Hepatocyte (in vitro differentiated cells): ENCODE data around the gene RAB27A. TPM values are rescaled to one million over a fixed set of nuclear protein-coding genes. Genes with fewer than 3 reads are reported as not detected.

Experiments
- DNase-seq: peaks from one replicate; pipeline ENCODE4 v3.0.0-alpha.2; 2016; ENCODE audit warnings: low spot score
- H2AFZ ChIP-seq: fragments of 200-600 bp; sonication (generic); 2 replicates; pipeline ENCODE4 v1.6.0; 2016; ENCODE audit warnings: antibody characterized with exemption, mild to moderate bottlenecking
- H3K27ac ChIP-seq: fragments of 200-600 bp; sonication (generic); 2 replicates; pipeline ENCODE4 v1.5.1; 2016; ENCODE audit warnings: mild to moderate bottlenecking
- H3K27me3 ChIP-seq: fragments of 200-600 bp; sonication (generic); 2 replicates; pipeline ENCODE4 v1.6.1; 2016
- H3K36me3 ChIP-seq: fragments of 200-600 bp; sonication (generic); replicated peaks from 2 replicates; pipeline ENCODE4 v1.5.1; 2016; ENCODE audit warnings: low read depth; ENCODE audit not compliant: insufficient read depth
- H3K4me1 ChIP-seq: fragments of 200-600 bp; sonication (generic); 2 replicates; pipeline ENCODE4 v1.5.1; 2016; ENCODE audit warnings: mild to moderate bottlenecking, moderate library complexity; ENCODE audit not compliant: insufficient read depth
- H3K4me2 ChIP-seq: fragments of 200-600 bp; sonication (generic); 2 replicates; pipeline ENCODE4 v1.6.0; 2016
- H3K4me3 ChIP-seq: fragments of 200-600 bp; sonication (generic); 2 replicates; pipeline ENCODE4 v1.5.1; 2016; ENCODE audit warnings: mild to moderate bottlenecking
- H3K79me2 ChIP-seq: fragments of 200-600 bp; sonication (generic); 2 replicates; pipeline ENCODE4 v1.6.0; 2017; ENCODE audit warnings: mild to moderate bottlenecking
- H3K9me2 ChIP-seq: fragments of 200-600 bp; sonication (generic); replicated peaks from 2 replicates; pipeline ENCODE4 v1.6.0; 2017; ENCODE audit warnings: mild to moderate bottlenecking; ENCODE audit not compliant: insufficient read depth
- H3K9me3 ChIP-seq: fragments of 200-600 bp; sonication (generic); 2 replicates; pipeline ENCODE4 v1.5.1; 2016; ENCODE audit warnings: low read depth, mild to moderate bottlenecking
- H4K20me1 ChIP-seq: fragments of 200-600 bp; sonication (generic); 2 replicates; pipeline ENCODE4 v1.6.0; 2016; ENCODE audit warnings: mild to moderate bottlenecking; ENCODE audit not compliant: insufficient read depth, poor library complexity, severe bottlenecking
- EZH2 ChIP-seq: fragments of 200-600 bp; sonication (generic); IDR thresholded peaks from 2 replicates; pipeline ENCODE4 v1.6.1; 2016; ENCODE audit warnings: antibody characterized with exemption, mild to moderate bottlenecking, borderline replicate concordance
- EZH2phosphoT487 ChIP-seq: fragments of 200-600 bp; sonication (generic); IDR thresholded peaks from one replicate; pipeline ENCODE4 v1.6.1; 2018; ENCODE audit warnings: antibody characterized with exemption, mild to moderate bottlenecking, low read depth, moderate library complexity; ENCODE audit not compliant: unreplicated experiment, severe bottlenecking
- WGBS: methylation state at CpG from one replicate; pipeline ENCODE4 v1.1.6; 2016; ENCODE audit warnings: low lambda C conversion rate; ENCODE audit errors: missing lambda C conversion rate; 5-methylcytosine and 5-hydroxymethylcytosine counted together
- polyA plus RNA-seq: library from polyadenylated mRNA; unstranded; fragments of >200 nt; fragmentation: Nextera tagmentation; extraction: Ambion mirVana; gene quantifications from 2 replicates; pipeline ENCODE4 v1.2.1, GENCODE V29; 2016
- total RNA-seq: library from RNA; depleted of rRNA; stranded (reverse); fragments of >200 nt; gene quantifications from 2 replicates; pipeline ENCODE4 v1.2.3, GENCODE V29; 2014
- TF ChIP-seq, protein P1 (sequence below): fragments of 200-600 bp; sonication (generic); IDR thresholded peaks from 2 replicates; pipeline ENCODE4 v1.5.1; 2016; ENCODE audit warnings: antibody characterized with exemption, mild to moderate bottlenecking; ENCODE audit not compliant: poor library complexity

The RAB27A gene
- total and polyA plus RNA-seq, 2 experiments from 2014 or later: 10.5 to 16.6 TPM

DNA sequence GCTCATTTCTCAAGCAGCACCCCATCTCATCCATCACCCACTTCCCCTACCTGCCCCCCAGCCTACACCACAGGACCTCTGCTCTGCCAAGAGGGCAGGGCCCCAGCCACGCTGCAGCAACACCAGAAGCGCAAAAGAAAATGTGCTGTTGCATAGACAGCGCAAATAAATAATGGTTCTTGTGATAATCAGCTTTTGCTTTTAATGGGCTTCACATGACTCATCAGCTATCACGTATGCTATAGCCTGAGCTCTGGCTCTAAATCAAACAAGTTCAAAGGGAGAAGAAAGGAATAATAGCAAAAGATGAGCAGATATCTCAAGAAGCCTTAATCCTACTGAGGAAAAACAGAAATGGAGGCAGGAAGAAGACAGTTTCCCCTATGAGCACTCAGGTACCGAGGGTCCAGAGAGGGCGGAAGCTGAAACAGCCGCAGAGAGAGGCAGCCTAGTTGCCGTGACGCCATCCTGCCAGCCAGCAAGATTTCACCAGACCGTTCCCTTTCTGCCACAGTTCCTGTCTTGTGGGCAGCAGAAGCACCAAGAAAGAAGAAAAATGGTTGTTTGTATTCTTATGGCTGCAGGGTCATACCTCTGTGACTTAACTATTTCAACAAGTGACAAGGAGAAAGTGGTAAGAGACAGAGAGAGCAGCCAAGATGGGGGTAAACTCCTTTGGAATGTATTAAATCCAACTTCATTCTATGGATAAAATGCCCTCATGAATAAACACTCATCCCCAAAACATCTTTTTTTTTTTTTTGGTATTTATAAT lies 22.0 kb downstream of the RAB27A start:
- peaks cover 29% of the 10 kb centered on the region for H3K79me2 ChIP-seq
- H4K20me1 ChIP-seq: no peaks in the 10 kb centered on the region
- H3K27me3 ChIP-seq: no peaks in the 10 kb centered on the region
- H3K27ac ChIP-seq: peak overlapping the region; percentile 81
- H3K36me3 ChIP-seq: no peaks in the 10 kb centered on the region
- H2AFZ ChIP-seq: peak overlapping the region; percentile 29
- H3K4me2 ChIP-seq: peak overlapping the region; percentile 62
- TF ChIP-seq, protein P1, sequence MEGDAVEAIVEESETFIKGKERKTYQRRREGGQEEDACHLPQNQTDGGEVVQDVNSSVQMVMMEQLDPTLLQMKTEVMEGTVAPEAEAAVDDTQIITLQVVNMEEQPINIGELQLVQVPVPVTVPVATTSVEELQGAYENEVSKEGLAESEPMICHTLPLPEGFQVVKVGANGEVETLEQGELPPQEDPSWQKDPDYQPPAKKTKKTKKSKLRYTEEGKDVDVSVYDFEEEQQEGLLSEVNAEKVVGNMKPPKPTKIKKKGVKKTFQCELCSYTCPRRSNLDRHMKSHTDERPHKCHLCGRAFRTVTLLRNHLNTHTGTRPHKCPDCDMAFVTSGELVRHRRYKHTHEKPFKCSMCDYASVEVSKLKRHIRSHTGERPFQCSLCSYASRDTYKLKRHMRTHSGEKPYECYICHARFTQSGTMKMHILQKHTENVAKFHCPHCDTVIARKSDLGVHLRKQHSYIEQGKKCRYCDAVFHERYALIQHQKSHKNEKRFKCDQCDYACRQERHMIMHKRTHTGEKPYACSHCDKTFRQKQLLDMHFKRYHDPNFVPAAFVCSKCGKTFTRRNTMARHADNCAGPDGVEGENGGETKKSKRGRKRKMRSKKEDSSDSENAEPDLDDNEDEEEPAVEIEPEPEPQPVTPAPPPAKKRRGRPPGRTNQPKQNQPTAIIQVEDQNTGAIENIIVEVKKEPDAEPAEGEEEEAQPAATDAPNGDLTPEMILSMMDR: no peak
- H3K9me3 ChIP-seq: no peaks in the 10 kb centered on the region
- no peak overlapping the region for H3K4me3 ChIP-seq
- H3K4me1 ChIP-seq: peaks cover 7% of the 10 kb centered on the region
- DNase-seq: peak; percentile 37
- no peaks in the 10 kb centered on the region for H3K9me2 ChIP-seq
- 56% methylated on average over 10 of the region's 10 CpGs for WGBS

DNA sequence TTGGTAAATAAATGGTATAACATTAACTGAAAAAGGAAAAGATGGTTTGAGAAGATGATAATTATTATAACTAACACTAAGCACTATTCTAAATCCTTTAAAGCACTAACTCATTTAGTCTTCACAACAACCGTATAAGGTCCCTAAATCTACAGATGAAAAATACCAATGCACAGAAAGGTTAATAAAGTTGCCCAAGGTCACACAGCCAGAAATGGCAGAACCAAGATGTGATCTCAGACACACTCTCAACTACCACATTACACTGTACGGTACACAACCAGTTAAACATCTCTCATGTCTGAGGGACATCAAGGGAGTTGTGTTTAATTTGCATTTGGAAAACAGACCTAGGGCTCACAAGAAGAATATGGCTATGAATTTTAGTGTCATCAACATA lies 23.1 kb downstream of the RAB27A start:
- Histone ChIP-seq H3K27me3 (no peaks in the 10 kb centered on the region), H3K9me3 (no peaks in the 10 kb centered on the region), H4K20me1 (no peaks in the 10 kb centered on the region), H3K4me2 (peak overlapping the region; percentile 62), H3K27ac (peak overlapping the region; percentile 81), H3K79me2 (peaks cover 18% of the 10 kb centered on the region), H3K36me3 (no peaks in the 10 kb centered on the region), H3K4me1 (peaks cover 7% of the 10 kb centered on the region), H3K9me2 (no peaks in the 10 kb centered on the region), H2AFZ (no peak overlapping the region), H3K4me3 (no peak overlapping the region)
- 94% methylated on average over 2 of the region's 2 CpGs for WGBS
- no peak for DNase-seq
- TF ChIP-seq EZH2: no peak
- TF ChIP-seq, protein P1: no peak
- TF ChIP-seq EZH2phosphoT487: no peak

DNA sequence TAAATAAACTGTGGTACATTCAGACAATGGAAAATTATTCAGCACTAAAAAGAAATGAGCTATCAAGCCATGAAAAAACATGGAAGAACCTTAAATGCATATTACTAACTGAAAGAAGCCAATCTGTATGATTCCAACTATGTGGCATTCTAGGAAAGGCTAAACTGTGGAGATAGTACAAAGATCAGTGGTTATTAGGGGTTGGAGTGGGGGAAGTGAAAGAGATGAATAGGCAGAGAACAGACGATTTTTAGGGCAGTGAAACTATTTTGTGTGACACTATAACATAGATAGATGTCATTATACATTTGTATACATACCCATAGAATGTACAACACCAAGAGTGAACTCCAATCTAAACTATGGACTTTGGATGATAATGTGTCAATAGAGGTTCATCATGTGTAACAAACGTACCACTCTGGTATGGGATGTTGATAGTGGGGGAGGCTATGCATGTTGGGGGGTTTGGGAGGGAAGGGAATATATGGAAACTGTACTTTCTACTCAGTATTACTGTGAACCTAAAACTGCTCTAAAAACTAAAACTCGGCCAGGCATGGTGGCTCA lies 29.0 kb downstream of the RAB27A start:
- no peaks in the 10 kb centered on the region for H3K79me2 ChIP-seq
- no peak for TF ChIP-seq EZH2
- no peak for TF ChIP-seq EZH2phosphoT487
- H3K27me3 ChIP-seq: no peaks in the 10 kb centered on the region
- H2AFZ ChIP-seq: no peak overlapping the region
- H3K9me3 ChIP-seq: no peaks in the 10 kb centered on the region
- no peak overlapping the region for H3K4me3 ChIP-seq
- H3K4me2 ChIP-seq: no peak overlapping the region
- H3K9me2 ChIP-seq: no peaks in the 10 kb centered on the region
- no peak overlapping the region for H3K27ac ChIP-seq
- no peaks in the 10 kb centered on the region for H3K36me3 ChIP-seq
- H4K20me1 ChIP-seq: no peaks in the 10 kb centered on the region
- no peak for DNase-seq
- whole genome bisulfite sequencing: 61% methylated on average over 3 of the region's 3 CpGs
- no peaks in the 10 kb centered on the region for H3K4me1 ChIP-seq

DNA sequence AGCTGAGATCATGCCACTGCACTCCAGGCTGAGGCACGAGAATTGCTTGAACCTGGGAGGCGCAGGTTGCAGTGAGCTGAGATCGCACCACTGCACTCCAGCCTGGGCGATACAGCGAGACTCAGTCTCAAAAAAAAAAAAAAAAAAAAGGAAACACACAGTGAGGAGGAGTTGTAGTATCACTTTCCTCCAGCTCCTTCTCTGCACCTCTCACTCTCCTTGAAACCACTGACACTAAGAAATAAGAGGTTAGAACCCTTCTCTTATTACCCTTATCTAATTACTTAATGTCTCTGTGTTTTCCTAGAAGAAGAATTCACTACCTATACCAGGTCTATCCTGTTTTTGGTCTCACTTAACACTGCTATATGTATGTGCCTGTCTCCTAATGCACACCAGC lies 31.7 kb downstream of the RAB27A start:
- no peaks in the 10 kb centered on the region for H3K9me3 ChIP-seq
- no peak overlapping the region for H2AFZ ChIP-seq
- H3K9me2 ChIP-seq: no peaks in the 10 kb centered on the region
- H3K4me1 ChIP-seq: no peaks in the 10 kb centered on the region
- H3K4me3 ChIP-seq: no peak overlapping the region
- no peaks in the 10 kb centered on the region for H3K27me3 ChIP-seq
- no peak overlapping the region for H3K27ac ChIP-seq
- H3K79me2 ChIP-seq: no peaks in the 10 kb centered on the region
- H4K20me1 ChIP-seq: no peaks in the 10 kb centered on the region
- no peaks in the 10 kb centered on the region for H3K36me3 ChIP-seq
- TF ChIP-seq EZH2: no peak
- no peak for TF ChIP-seq EZH2phosphoT487
- TF ChIP-seq, protein P1: no peak
- DNase-seq: no peak
- no peak overlapping the region for H3K4me2 ChIP-seq
- 97% methylated on average over 5 of the region's 5 CpGs for WGBS
